K562 (cell line): ENCODE data around the gene SHBG. TPM values are rescaled to one million over a fixed set of nuclear protein-coding genes. Genes with fewer than 3 reads are reported as not detected.
A peak's percentile ranks its signal among the peaks of the same experiment; 100 is the strongest.

Source experiments
- ETV5 ChIP-seq: sonication (generic); formaldehyde crosslinking; IDR thresholded peaks from 2 replicates; pipeline ENCODE4 v1.4.0; 2020; ENCODE audit warnings: low read depth, mild to moderate bottlenecking, missing genetic modification reagents
- NR2F6 ChIP-seq: fragments of 450-650 bp; formaldehyde crosslinking; IDR thresholded peaks from 2 replicates; pipeline ENCODE4 v1.4.0; 2020; ENCODE audit warnings: mild to moderate bottlenecking
- RBM17 ChIP-seq: fragments of 200-400 bp; formaldehyde crosslinking; IDR thresholded peaks from 2 replicates; pipeline ENCODE4 v1.6.1; 2017; ENCODE audit warnings: low read depth, mild to moderate bottlenecking, low read length, borderline replicate concordance
- SIX5 ChIP-seq, 2 experiments: IDR thresholded peaks; 2 replicates each; pipeline ENCODE4 v1.6.1; 2011; ENCODE audit warnings: low read length in 2 of 2, borderline replicate concordance in 1 of 2, low read depth in 1 of 2, mild to moderate bottlenecking in 1 of 2, moderate library complexity in 1 of 2; ENCODE audit not compliant: insufficient read depth in 1 of 2
- SREBF2 ChIP-seq: sonication (generic); formaldehyde crosslinking; IDR thresholded peaks from 2 replicates; pipeline ENCODE4 v1.4.0; 2020; ENCODE audit warnings: mild to moderate bottlenecking, missing genetic modification reagents
- ZFX ChIP-seq: sonication (generic); formaldehyde crosslinking; IDR thresholded peaks from 2 replicates; pipeline ENCODE4 v1.8.0; 2022; ENCODE audit warnings: mild to moderate bottlenecking, missing genetic modification reagents, moderate library complexity
- ZNF76 ChIP-seq: fragments of 250-450 bp; sonication (Bioruptor Pico); IDR thresholded peaks from 2 replicates; pipeline ENCODE4 v1.4.0; 2020; ENCODE audit warnings: mild to moderate bottlenecking, moderate library complexity, borderline replicate concordance
- polyA plus RNA-seq, 8 experiments: library from polyadenylated mRNA; depleted of rRNA in 4 of 8; stranded (reverse) in 5 of 8; unstranded in 3 of 8; fragments of >200 nt; fragmentation: Nextera tagmentation in 2 of 8; fragmentation: Illumina TruSeq in 1 of 8; extraction: Ambion mirVana in 2 of 8; extraction: Trizol in 1 of 8; gene quantifications; 2 replicates each; pipeline versions ENCODE4 v1.2.1 to v1.2.3, GENCODE V29; 2011 to 2014; ENCODE audit warnings: inconsistent platforms in 1 of 8, missing spikeins in 1 of 8
- total RNA-seq, 7 experiments: library from RNA; depleted of rRNA in 6 of 7; stranded (reverse); fragments of >200 nt in 6 of 7; fragmentation: Illumina TruSeq in 2 of 7; extraction: Trizol in 2 of 7; gene quantifications; 2 replicates each; pipeline versions ENCODE4 v1.2.1 to v1.2.3, GENCODE V29; 2011 to 2021; ENCODE audit warnings: low replicate concordance in 1 of 7
- TF ChIP-seq, protein P1 (sequence below): fragments of 250-450 bp; sonication (Bioruptor Pico); IDR thresholded peaks from 2 replicates; pipeline ENCODE4 v1.6.1; 2021; ENCODE audit warnings: mild to moderate bottlenecking
- TF ChIP-seq, protein P2 (sequence below): fragments of 450-650 bp; IDR thresholded peaks from 2 replicates; pipeline ENCODE4 v1.6.1; 2016; ENCODE audit warnings: mild to moderate bottlenecking
- TF ChIP-seq, protein P3 (sequence below): fragments of 450-650 bp; IDR thresholded peaks from one replicate; pipeline ENCODE4 v1.6.1; 2018; ENCODE audit warnings: mild to moderate bottlenecking, moderate library complexity; ENCODE audit not compliant: partially characterized antibody
- TF ChIP-seq, protein P4 (sequence below), 2 experiments: IDR thresholded peaks; 2 replicates each; pipeline ENCODE4 v1.6.1; 2012; ENCODE audit warnings: improper control_type of control experiment in 2 of 2, low read depth in 2 of 2, low read length in 2 of 2, borderline replicate concordance in 1 of 2
- TF ChIP-seq, protein P5 (sequence below): fragments of 450-650 bp; formaldehyde crosslinking; IDR thresholded peaks from 2 replicates; pipeline ENCODE4 v1.4.0; 2022; ENCODE audit warnings: mild to moderate bottlenecking, moderate library complexity
- TF ChIP-seq, protein P6 (sequence below): fragments of 250-450 bp; sonication (Bioruptor Pico); IDR thresholded peaks from 2 replicates; pipeline ENCODE4 v1.9.0; 2021; ENCODE audit warnings: mild to moderate bottlenecking

Gene SHBG
- total and polyA plus RNA-seq, 9 of the 15 experiments (the other 6 are each of a cell fraction or from before 2014, with no cell fraction given): not detected

DNA sequence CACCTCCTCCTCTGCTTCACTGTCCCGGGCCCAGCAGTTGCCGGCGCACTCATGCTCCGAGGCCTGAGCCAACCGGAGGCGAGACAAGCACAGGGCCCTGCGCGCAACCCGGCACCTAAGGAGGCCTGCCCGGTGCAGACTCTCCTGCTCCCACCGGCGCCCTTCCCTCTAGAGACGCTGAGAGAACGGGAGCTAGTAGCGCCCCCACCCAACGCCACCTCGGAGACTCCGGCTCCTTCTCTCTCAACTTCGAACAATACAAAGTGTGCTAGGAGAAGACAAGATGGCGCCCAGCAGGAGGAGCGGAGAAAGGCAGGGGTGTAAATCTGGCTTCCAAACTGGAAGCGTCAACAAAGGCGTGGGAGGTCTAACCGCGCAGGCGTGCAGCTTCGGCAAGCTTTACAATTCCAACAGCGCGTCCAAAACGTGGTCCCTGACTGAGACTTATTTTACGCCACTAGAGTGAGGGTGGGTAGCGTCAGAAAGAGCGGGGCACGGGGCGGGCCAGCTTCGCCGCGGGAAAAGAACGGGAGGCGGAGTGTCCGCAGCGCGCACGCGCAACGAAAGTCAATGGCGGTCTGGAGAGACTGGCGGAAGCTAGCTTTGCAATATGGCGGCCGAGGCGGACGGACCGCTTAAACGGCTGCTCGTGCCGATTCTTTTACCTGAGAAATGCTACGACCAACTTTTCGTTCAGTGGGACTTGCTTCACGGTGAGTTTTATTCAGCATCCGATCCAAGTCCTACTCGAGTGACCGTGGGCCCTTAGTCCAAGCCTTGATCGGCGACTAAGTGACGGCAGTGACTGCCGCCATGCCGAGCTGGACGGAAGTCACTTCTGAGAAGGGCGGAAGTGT lies 46.5 kb upstream of the SHBG start, which contains the start of gene MPDU1 (continued):
- TF ChIP-seq, protein P1, sequence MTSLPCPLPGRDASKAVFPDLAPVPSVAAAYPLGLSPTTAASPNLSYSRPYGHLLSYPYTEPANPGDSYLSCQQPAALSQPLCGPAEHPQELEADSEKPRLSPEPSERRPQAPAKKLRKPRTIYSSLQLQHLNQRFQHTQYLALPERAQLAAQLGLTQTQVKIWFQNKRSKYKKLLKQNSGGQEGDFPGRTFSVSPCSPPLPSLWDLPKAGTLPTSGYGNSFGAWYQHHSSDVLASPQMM (CRISPR knock-in tag): no peak
- TF ChIP-seq RBM17 (no peak), SREBF2 (CRISPR knock-in tag) (no peak), SIX5 (IDR thresholded peaks at IDR 0.05; ENCODE audit: borderline replicate concordance in 1 of 2, insufficient read depth in 1 of 2, low read depth in 1 of 2, low read length in 2 of 2) (peak in 1 of 2 experiments; percentile 40; a peak in 1 of 4 replicates), ZNF76 (CRISPR knock-in tag) (0 out of 2 replicates have a peak, but pooled peaks have one; percentile 19), ZFX (CRISPR knock-in tag) (peak; percentile 91), NR2F6 (CRISPR knock-in tag) (no peak), ETV5 (no peak; the same call in 1 of the 2 replicates)
- TF ChIP-seq, protein P2, sequence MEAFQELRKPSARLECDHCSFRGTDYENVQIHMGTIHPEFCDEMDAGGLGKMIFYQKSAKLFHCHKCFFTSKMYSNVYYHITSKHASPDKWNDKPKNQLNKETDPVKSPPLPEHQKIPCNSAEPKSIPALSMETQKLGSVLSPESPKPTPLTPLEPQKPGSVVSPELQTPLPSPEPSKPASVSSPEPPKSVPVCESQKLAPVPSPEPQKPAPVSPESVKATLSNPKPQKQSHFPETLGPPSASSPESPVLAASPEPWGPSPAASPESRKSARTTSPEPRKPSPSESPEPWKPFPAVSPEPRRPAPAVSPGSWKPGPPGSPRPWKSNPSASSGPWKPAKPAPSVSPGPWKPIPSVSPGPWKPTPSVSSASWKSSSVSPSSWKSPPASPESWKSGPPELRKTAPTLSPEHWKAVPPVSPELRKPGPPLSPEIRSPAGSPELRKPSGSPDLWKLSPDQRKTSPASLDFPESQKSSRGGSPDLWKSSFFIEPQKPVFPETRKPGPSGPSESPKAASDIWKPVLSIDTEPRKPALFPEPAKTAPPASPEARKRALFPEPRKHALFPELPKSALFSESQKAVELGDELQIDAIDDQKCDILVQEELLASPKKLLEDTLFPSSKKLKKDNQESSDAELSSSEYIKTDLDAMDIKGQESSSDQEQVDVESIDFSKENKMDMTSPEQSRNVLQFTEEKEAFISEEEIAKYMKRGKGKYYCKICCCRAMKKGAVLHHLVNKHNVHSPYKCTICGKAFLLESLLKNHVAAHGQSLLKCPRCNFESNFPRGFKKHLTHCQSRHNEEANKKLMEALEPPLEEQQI: no peak
- TF ChIP-seq, protein P3, sequence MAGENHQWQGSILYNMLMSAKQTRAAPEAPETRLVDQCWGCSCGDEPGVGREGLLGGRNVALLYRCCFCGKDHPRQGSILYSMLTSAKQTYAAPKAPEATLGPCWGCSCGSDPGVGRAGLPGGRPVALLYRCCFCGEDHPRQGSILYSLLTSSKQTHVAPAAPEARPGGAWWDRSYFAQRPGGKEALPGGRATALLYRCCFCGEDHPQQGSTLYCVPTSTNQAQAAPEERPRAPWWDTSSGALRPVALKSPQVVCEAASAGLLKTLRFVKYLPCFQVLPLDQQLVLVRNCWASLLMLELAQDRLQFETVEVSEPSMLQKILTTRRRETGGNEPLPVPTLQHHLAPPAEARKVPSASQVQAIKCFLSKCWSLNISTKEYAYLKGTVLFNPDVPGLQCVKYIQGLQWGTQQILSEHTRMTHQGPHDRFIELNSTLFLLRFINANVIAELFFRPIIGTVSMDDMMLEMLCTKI: no peak
- TF ChIP-seq, protein P4, sequence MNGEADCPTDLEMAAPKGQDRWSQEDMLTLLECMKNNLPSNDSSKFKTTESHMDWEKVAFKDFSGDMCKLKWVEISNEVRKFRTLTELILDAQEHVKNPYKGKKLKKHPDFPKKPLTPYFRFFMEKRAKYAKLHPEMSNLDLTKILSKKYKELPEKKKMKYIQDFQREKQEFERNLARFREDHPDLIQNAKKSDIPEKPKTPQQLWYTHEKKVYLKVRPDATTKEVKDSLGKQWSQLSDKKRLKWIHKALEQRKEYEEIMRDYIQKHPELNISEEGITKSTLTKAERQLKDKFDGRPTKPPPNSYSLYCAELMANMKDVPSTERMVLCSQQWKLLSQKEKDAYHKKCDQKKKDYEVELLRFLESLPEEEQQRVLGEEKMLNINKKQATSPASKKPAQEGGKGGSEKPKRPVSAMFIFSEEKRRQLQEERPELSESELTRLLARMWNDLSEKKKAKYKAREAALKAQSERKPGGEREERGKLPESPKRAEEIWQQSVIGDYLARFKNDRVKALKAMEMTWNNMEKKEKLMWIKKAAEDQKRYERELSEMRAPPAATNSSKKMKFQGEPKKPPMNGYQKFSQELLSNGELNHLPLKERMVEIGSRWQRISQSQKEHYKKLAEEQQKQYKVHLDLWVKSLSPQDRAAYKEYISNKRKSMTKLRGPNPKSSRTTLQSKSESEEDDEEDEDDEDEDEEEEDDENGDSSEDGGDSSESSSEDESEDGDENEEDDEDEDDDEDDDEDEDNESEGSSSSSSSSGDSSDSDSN (IDR thresholded peaks at IDR 0.05; ENCODE audit: borderline replicate concordance in 1 of 2, low read depth in 2 of 2, low read length in 2 of 2): no peak
- TF ChIP-seq, protein P5, sequence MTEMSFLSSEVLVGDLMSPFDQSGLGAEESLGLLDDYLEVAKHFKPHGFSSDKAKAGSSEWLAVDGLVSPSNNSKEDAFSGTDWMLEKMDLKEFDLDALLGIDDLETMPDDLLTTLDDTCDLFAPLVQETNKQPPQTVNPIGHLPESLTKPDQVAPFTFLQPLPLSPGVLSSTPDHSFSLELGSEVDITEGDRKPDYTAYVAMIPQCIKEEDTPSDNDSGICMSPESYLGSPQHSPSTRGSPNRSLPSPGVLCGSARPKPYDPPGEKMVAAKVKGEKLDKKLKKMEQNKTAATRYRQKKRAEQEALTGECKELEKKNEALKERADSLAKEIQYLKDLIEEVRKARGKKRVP: no peak
- TF ChIP-seq, protein P6, sequence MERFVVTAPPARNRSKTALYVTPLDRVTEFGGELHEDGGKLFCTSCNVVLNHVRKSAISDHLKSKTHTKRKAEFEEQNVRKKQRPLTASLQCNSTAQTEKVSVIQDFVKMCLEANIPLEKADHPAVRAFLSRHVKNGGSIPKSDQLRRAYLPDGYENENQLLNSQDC: no peak
